HG03159 (cell line): Measurements from ENCODE around the gene CCDC191.

Experiments used
- ATAC-seq: cut with Tn5 transposase; IDR thresholded peaks from one replicate; pipeline ENCODE4 v1.9.1; 2021; ENCODE audit warnings: mild to moderate bottlenecking, moderate library complexity; ENCODE audit not compliant: unreplicated experiment

Gene CCDC191

GRCh38 chr3:113966172-113966571 lies 90.2 kb downstream of the CCDC191 start:
- no peak for ATAC-seq

- ATAC-seq, result no peak
Observed at GRCh38 chr3:113963879-113964278, 92.4 kb downstream of the CCDC191 start.

GRCh38 chr3:113954091-113954685 lies 102.1 kb downstream of the CCDC191 start:
- ATAC-seq, result no peak

- no peak for ATAC-seq
Observed at GRCh38 chr3:113953677-113954076, 102.6 kb downstream of the CCDC191 start.

- ATAC-seq, result no peak
Observed at GRCh38 chr3:113952921-113953320, 103.4 kb downstream of the CCDC191 start.

- ATAC-seq, result peak; percentile 49
Observed at GRCh38 chr3:113948015-113948917, 108.1 kb downstream of the CCDC191 start.

GRCh38 chr3:113947372-113948014 lies 108.8 kb downstream of the CCDC191 start, which contains the start of gene ZDHHC23:
Gene ZDHHC23, plus strand, starts transcription at chr3:113948013. Its CDS starts 790 bp downstream, at chr3:113948803.
- peak; percentile 74 for ATAC-seq

- ATAC-seq, result no peak
Observed at GRCh38 chr3:113946831-113947230, 109.5 kb downstream of the CCDC191 start.

GRCh38 chr3:113927556-113927955 lies 128.8 kb downstream of the CCDC191 start:
- ATAC-seq, result no peak

- no peak for ATAC-seq
Observed at GRCh38 chr3:113914646-113915045, 141.7 kb downstream of the CCDC191 start.
